Measurements from ENCODE around the gene KIF5A. TPM values are rescaled to one million over a fixed set of nuclear protein-coding genes. Genes with fewer than 3 reads are reported as not detected.
"Not testable (repeated sequence)": the region's sequence is repeated elsewhere in the genome, so short reads cannot be mapped to it uniquely, and the experiment has no call there.

Gene KIF5A
- total RNA-seq, 1 donor from 2014 or later = 0.40 TPM

- no peaks in the 10 kb centered on the region for H3K9me3 Mint-ChIP-seq
- no peak for DNase-seq (ENCODE audit: low spot score in 2 of 2, unreplicated experiment in 2 of 2)
- no peak for TF ChIP-seq CTCF (IDR thresholded peaks at IDR 0.05; ENCODE audit: unreplicated experiment)
- no peak overlapping the region for H3K4me3 Mint-ChIP-seq
- no peaks in the 10 kb centered on the region for H3K36me3 Mint-ChIP-seq
- H3K27me3 Mint-ChIP-seq (ENCODE audit: low read depth) = peaks cover 48% of the 10 kb centered on the region
- no peak overlapping the region for H3K27ac Mint-ChIP-seq
- no peaks in the 10 kb centered on the region for H3K4me1 Mint-ChIP-seq
Measured at GRCh38 chr12:57560516-57560915, 10.7 kb downstream of the KIF5A start.

DNA sequence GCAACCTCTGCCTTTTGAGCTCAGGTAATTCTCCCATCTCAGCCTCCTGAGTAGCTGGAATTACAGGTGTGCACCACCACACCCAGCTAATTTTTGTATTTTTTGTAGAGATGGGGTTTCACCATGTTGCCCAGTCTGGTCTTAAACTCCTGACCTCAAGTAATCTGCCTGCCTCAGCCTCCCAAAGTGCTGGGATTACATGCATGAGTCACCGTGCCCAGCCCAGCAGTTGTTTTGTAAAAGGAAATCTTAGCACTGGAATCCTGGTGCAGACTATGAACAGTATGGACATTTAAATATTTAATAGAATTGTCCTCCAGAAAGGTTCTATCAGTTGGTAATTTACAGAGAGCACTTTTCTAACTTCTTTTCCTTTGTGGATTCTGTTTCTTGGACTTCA is 11.3 kb downstream of the KIF5A start:
- not testable (repeated sequence) for H3K36me3 Mint-ChIP-seq; H3K9me3 Mint-ChIP-seq; DNase-seq (ENCODE audit: low spot score in 2 of 2, unreplicated experiment in 2 of 2); H3K4me3 Mint-ChIP-seq; H3K27ac Mint-ChIP-seq; H3K4me1 Mint-ChIP-seq
- H3K27me3 Mint-ChIP-seq (ENCODE audit: low read depth) = peaks cover 48% of the 10 kb centered on the region

- H3K4me3 Mint-ChIP-seq = no peak overlapping the region
- no peaks in the 10 kb centered on the region for H3K9me3 Mint-ChIP-seq
- peaks cover 48% of the 10 kb centered on the region for H3K27me3 Mint-ChIP-seq (ENCODE audit: low read depth)
- TF ChIP-seq CTCF (IDR thresholded peaks at IDR 0.05; ENCODE audit: unreplicated experiment) = no peak
- no peak for DNase-seq (ENCODE audit: low spot score in 2 of 2, unreplicated experiment in 2 of 2)
- H3K27ac Mint-ChIP-seq = no peak overlapping the region
- no peaks in the 10 kb centered on the region for H3K36me3 Mint-ChIP-seq
- H3K4me1 Mint-ChIP-seq = no peaks in the 10 kb centered on the region
Measured at GRCh38 chr12:57563358-57563757, 13.5 kb downstream of the KIF5A start.

DNA sequence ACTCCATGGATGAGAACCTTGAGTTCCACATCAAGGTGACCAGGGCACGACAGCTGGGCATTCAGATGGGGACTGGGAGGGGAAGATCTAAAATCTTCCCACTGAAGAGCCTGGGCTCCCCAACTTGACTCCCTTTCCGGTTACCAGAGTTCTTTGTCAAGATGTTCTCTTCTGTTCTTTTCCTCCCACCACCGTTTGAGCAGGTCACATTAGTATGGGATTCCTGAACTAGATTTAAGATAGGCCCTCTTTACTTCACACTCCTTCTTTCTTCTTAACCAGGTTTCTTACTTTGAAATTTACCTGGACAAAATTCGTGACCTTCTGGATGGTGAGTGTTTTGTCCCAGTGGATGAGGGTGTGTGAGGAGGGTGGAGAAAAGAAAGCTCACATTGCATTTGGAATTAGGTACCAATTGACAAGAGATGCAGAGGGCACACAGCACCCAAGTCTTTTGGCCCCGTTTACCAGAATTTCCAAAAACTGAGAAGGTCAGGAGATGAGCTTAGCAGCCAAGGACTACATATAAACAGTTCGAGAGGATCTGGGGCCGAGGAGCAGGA is 14.4 kb downstream of the KIF5A start:
- H3K4me1 Mint-ChIP-seq = no peaks in the 10 kb centered on the region
- no peak overlapping the region for H3K27ac Mint-ChIP-seq
- H3K36me3 Mint-ChIP-seq = no peaks in the 10 kb centered on the region
- peaks cover 57% of the 10 kb centered on the region for H3K27me3 Mint-ChIP-seq (ENCODE audit: low read depth)
- no peak for DNase-seq (ENCODE audit: low spot score in 2 of 2, unreplicated experiment in 2 of 2)
- H3K4me3 Mint-ChIP-seq = no peak overlapping the region
- no peaks in the 10 kb centered on the region for H3K9me3 Mint-ChIP-seq
- no peak for TF ChIP-seq CTCF (IDR thresholded peaks at IDR 0.05; ENCODE audit: unreplicated experiment)

GRCh38 chr12:57568838-57569237 is 19.0 kb downstream of the KIF5A start:
- Mint-ChIP-seq H3K9me3 (no peaks in the 10 kb centered on the region), H3K27ac (no peak overlapping the region), H3K4me3 (no peak overlapping the region), H3K36me3 (no peaks in the 10 kb centered on the region), H3K27me3 (ENCODE audit: low read depth) (peaks cover 39% of the 10 kb centered on the region), H3K4me1 (no peaks in the 10 kb centered on the region)
- no peak for TF ChIP-seq CTCF (IDR thresholded peaks at IDR 0.05; ENCODE audit: unreplicated experiment)
- no peak for DNase-seq (ENCODE audit: low spot score in 2 of 2, unreplicated experiment in 2 of 2)

DNA sequence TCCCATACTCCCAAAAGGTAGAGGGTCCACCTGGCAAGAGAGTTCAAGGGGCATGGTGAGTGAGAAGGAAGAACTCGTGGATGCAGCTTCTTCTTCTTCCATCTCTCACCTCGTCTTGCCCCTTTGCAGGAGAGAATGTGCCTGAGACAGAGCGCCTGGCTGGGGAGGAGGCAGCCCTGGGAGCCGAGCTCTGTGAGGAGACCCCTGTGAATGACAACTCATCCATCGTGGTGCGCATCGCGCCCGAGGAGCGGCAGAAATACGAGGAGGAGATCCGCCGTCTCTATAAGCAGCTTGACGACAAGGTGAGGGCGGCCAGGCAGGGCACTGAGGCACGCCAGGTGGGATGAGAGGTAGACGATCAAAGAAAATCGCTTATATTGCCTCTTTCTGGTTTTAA is 20.0 kb downstream of the KIF5A start:
- Mint-ChIP-seq H3K4me1 (no peaks in the 10 kb centered on the region), H3K27me3 (ENCODE audit: low read depth) (peaks cover 32% of the 10 kb centered on the region), H3K4me3 (no peak overlapping the region), H3K27ac (no peak overlapping the region), H3K36me3 (no peaks in the 10 kb centered on the region), H3K9me3 (no peaks in the 10 kb centered on the region)
- DNase-seq (ENCODE audit: low spot score in 2 of 2, unreplicated experiment in 2 of 2) = no peak
- no peak for TF ChIP-seq CTCF (IDR thresholded peaks at IDR 0.05; ENCODE audit: unreplicated experiment)

GRCh38 chr12:57570438-57570837 is 20.6 kb downstream of the KIF5A start:
- not testable (repeated sequence) for H3K4me1 Mint-ChIP-seq; H3K27ac Mint-ChIP-seq; DNase-seq (ENCODE audit: low spot score in 2 of 2, unreplicated experiment in 2 of 2); H3K4me3 Mint-ChIP-seq; H3K9me3 Mint-ChIP-seq; H3K36me3 Mint-ChIP-seq
- H3K27me3 Mint-ChIP-seq (ENCODE audit: low read depth) = peaks cover 38% of the 10 kb centered on the region
